Melanocyte of skin (primary cell): ENCODE results near the gene ETNPPL. TPM values are rescaled to one million over a fixed set of nuclear protein-coding genes. Genes with fewer than 3 reads are reported as not detected.

Experiments
- total RNA-seq, 2 donors: library from RNA; depleted of rRNA; stranded (reverse); fragments of >200 nt; gene quantifications; 2 replicates each; pipeline ENCODE4 v1.2.3, GENCODE V29; 2012

The ETNPPL gene
- under 1 TPM; 0.67 to 0.69 TPM for total RNA-seq

DNA sequence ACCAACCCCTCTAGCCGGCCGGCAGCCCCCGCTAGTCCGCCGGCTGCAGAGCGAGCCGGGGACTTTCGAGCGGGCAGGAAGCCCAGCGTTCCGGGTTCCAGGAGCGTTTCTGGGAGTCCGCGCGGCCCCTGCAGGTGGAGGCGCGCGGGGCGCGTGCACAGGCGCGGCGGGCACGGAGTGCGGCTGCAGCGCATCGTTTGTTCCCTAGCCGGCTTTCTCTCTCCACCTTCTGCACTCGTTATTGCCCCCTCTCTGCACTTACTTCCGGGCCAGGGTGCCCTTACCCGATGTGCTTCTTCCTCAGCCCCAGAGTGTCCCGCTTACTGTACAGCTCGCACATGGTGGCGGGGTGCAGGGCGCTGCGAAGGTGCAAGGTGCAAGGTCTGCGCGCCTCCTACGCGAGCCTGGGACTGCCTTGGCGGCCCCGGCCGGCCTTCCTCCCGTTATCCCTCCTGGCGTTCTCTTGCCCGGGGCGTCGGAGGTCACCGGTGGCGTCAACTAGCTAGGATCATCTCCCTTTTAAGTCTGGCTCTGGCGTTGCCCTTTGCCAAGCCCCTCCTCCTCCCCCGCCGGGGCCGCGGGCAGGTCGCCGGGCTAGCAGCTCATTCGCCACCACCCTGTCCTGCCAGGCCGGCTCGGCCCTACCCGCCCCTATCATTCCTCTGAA is at the start of gene ETNPPL:
Gene ETNPPL, minus strand, starts transcription at position 495 of the 667 bp plus-strand sequence. Its CDS starts 155 bp downstream, at position 340.

Other genes with a start within 250 kb of the ETNPPL start
- gene RPL34, start 142.5 kb downstream of the ETNPPL start, total RNA-seq, result 100 to 1,000 TPM; 281 to 373 TPM
- gene OSTC, start 112.5 kb downstream of the ETNPPL start, total RNA-seq, result 100 to 1,000 TPM in 1 of 2 donors, 10 to 100 TPM in 1; 96.7 to 167 TPM